SK-N-SH treated with all-trans-retinoic acid at 6 μM for 48 hours (cell line): ENCODE data around the gene SHOX.

ENCODE experiments used
- BACH2 ChIP-seq: fragments of 250-450 bp; sonication (Bioruptor Pico); IDR thresholded peaks from 2 replicates; pipeline ENCODE4 v1.9.0; 2021; ENCODE audit warnings: mild to moderate bottlenecking, borderline replicate concordance
- ESRRG ChIP-seq: fragments of 250-450 bp; sonication (Bioruptor Pico); IDR thresholded peaks from 2 replicates; pipeline ENCODE4 v1.6.1; 2021; ENCODE audit warnings: mild to moderate bottlenecking
- GLIS3 ChIP-seq: fragments of 250-450 bp; sonication (Bioruptor Pico); IDR thresholded peaks from 2 replicates; pipeline ENCODE4 v1.5.0; 2020; ENCODE audit warnings: mild to moderate bottlenecking, moderate library complexity
- OSR1 ChIP-seq: fragments of 250-450 bp; sonication (Bioruptor Pico); IDR thresholded peaks from 2 replicates; pipeline ENCODE4 v1.8.0; 2022; ENCODE audit warnings: moderate library complexity, mild to moderate bottlenecking, inconsistent platforms
- PPARA ChIP-seq: fragments of 250-450 bp; sonication (Bioruptor Pico); IDR thresholded peaks from 2 replicates; pipeline ENCODE4 v1.5.0; 2020; ENCODE audit warnings: mild to moderate bottlenecking, borderline replicate concordance
- SNAI2 ChIP-seq: fragments of 250-450 bp; sonication (Bioruptor Pico); IDR thresholded peaks from 2 replicates; pipeline ENCODE4 v1.5.0; 2020; ENCODE audit warnings: mild to moderate bottlenecking, moderate library complexity
- TCF4 ChIP-seq: fragments of 250-450 bp; sonication (Bioruptor Pico); IDR thresholded peaks from 2 replicates; pipeline ENCODE4 v1.8.0; 2021; ENCODE audit warnings: mild to moderate bottlenecking, moderate library complexity, borderline replicate concordance
- TOX ChIP-seq: fragments of 250-450 bp; sonication (Bioruptor Pico); IDR thresholded peaks from 2 replicates; pipeline ENCODE4 v1.8.0; 2021; ENCODE audit warnings: mild to moderate bottlenecking, moderate library complexity, borderline replicate concordance
- ZFP3 ChIP-seq: fragments of 250-450 bp; sonication (Bioruptor Pico); IDR thresholded peaks from 2 replicates; pipeline ENCODE4 v1.5.0; 2020; ENCODE audit warnings: mild to moderate bottlenecking, moderate library complexity
- ZFP30 ChIP-seq: fragments of 450-650 bp; formaldehyde crosslinking; IDR thresholded peaks from 2 replicates; pipeline ENCODE4 v1.5.0; 2022; ENCODE audit warnings: mild to moderate bottlenecking, moderate library complexity
- ZNF565 ChIP-seq: fragments of 450-650 bp; formaldehyde crosslinking; conservative IDR thresholded peaks from 2 replicates; pipeline ENCODE4 v1.5.0; 2020; ENCODE audit warnings: low read depth, mild to moderate bottlenecking, moderate library complexity
- TF ChIP-seq, protein P1 (sequence below): fragments of 250-450 bp; sonication (Bioruptor Pico); IDR thresholded peaks from 2 replicates; pipeline ENCODE4 v1.5.1; 2020; ENCODE audit warnings: low read depth, mild to moderate bottlenecking, moderate library complexity
- TF ChIP-seq, protein P2 (sequence below): fragments of 250-450 bp; sonication (Bioruptor Pico); IDR thresholded peaks from 2 replicates; pipeline ENCODE4 v1.8.0; 2020; ENCODE audit warnings: mild to moderate bottlenecking, moderate library complexity, borderline replicate concordance

DNA sequence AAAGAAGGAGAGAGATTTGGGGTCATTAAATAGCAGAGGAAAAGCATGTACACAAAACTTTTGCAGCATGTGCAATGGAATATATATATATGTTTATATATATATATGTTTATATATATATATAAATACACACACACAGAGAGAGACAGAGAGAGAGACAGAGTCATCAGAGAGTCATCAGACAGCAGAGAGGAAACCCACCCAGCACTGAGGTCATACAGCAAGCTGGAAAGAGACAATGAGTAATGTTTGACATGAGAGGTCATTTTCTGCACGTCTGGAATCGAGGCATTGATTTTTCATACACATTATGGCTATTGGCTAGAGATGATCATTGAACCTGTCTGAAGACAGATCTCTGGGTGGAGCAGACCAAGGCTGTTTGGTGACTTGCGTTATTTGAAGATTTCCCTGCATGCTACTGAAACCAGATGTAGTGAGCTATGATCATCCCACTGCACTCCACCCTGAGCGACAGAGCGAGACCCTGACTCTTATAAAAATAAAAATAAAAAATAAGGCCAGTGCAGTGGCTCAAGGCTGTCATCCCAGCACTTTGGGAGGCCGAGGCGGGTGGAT, 48.8 kb upstream of the SHOX start:
- TF ChIP-seq ZNF565 (no peak), ZFP30 (CRISPR knock-in tag) (no peak), PPARA (CRISPR knock-in tag) (no peak), BACH2 (CRISPR knock-in tag) (no peak), ESRRG (CRISPR knock-in tag) (no peak), ZFP3 (CRISPR knock-in tag) (no peak), TCF4 (no peak), OSR1 (CRISPR knock-in tag) (no peak), SNAI2 (CRISPR knock-in tag) (no peak), TOX (CRISPR knock-in tag) (no peak), GLIS3 (no peak)
- TF ChIP-seq, protein P1, sequence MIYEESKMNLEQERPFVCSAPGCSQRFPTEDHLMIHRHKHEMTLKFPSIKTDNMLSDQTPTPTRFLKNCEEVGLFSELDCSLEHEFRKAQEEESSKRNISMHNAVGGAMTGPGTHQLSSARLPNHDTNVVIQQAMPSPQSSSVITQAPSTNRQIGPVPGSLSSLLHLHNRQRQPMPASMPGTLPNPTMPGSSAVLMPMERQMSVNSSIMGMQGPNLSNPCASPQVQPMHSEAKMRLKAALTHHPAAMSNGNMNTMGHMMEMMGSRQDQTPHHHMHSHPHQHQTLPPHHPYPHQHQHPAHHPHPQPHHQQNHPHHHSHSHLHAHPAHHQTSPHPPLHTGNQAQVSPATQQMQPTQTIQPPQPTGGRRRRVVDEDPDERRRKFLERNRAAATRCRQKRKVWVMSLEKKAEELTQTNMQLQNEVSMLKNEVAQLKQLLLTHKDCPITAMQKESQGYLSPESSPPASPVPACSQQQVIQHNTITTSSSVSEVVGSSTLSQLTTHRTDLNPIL (CRISPR knock-in tag) = no peak
- TF ChIP-seq, protein P2, sequence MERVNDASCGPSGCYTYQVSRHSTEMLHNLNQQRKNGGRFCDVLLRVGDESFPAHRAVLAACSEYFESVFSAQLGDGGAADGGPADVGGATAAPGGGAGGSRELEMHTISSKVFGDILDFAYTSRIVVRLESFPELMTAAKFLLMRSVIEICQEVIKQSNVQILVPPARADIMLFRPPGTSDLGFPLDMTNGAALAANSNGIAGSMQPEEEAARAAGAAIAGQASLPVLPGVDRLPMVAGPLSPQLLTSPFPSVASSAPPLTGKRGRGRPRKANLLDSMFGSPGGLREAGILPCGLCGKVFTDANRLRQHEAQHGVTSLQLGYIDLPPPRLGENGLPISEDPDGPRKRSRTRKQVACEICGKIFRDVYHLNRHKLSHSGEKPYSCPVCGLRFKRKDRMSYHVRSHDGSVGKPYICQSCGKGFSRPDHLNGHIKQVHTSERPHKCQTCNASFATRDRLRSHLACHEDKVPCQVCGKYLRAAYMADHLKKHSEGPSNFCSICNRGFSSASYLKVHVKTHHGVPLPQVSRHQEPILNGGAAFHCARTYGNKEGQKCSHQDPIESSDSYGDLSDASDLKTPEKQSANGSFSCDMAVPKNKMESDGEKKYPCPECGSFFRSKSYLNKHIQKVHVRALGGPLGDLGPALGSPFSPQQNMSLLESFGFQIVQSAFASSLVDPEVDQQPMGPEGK (CRISPR knock-in tag) = no peak
